IMR-90 (cell line): Measurements from ENCODE around the gene CDH13. TPM values are rescaled to one million over a fixed set of nuclear protein-coding genes. Genes with fewer than 3 reads are reported as not detected.

Experiments used
- ATAC-seq: fragments of 200-7000 bp; cut with Tn5 transposase; 2 replicates; pipeline ENCODE4 v1.9.1; 2020; ENCODE audit warnings: low read depth, mild to moderate bottlenecking, moderate library complexity
- BruUV-seq: library from RNA; stranded (reverse); fragments of 400-500 nt; replicated peaks from 2 replicates; lab custom pipeline; 2021; lab: Mats Ljungman, UMichigan
- CTCF ChIA-PET: fragments of 300-600 bp; formaldehyde crosslinking; extraction: SDS; loops from one replicate; lab custom pipeline; 2021; ENCODE audit warnings: antibody characterized with exemption; lab: Yijun Ruan, JAX
- POLR2A ChIA-PET: fragments of 300-600 bp; sonication (Branson Sonifier 250); formaldehyde crosslinking; loops from one replicate; lab custom pipeline; 2022; ENCODE audit warnings: antibody characterized with exemption; ENCODE audit not compliant: unreplicated experiment; lab: Charles Lee
- DNase-seq: peaks from one replicate; pipeline ENCODE4 v3.0.0; 2013
- H2AFZ ChIP-seq: replicated peaks from 2 replicates; pipeline ENCODE3; 2013; ENCODE audit warnings: low read length, mild to moderate bottlenecking; ENCODE audit not compliant: poor library complexity
- H2AK5ac ChIP-seq: 2 replicates; pipeline ENCODE4 v1.6.1; 2013; ENCODE audit warnings: low read depth, low read length, inconsistent platforms
- H2AK9ac ChIP-seq: replicated peaks from 2 replicates; pipeline ENCODE3; 2013; ENCODE audit warnings: mild to moderate bottlenecking, low read depth, low read length, moderate library complexity; ENCODE audit not compliant: poor library complexity
- H2BK120ac ChIP-seq: 2 replicates; pipeline ENCODE4 v1.6.1; 2013; ENCODE audit warnings: low read depth, low read length, inconsistent platforms
- H2BK15ac ChIP-seq: 3 replicates; pipeline ENCODE4 v1.6.1; 2013; ENCODE audit warnings: low read depth, low read length, inconsistent platforms
- H2BK20ac ChIP-seq: 2 replicates; pipeline ENCODE4 v1.6.1; 2013; ENCODE audit warnings: low read depth, mild to moderate bottlenecking, inconsistent platforms, low read length, moderate library complexity
- H2BK5ac ChIP-seq: 2 replicates; pipeline ENCODE4 v1.6.1; 2013; ENCODE audit warnings: mild to moderate bottlenecking, low read depth, low read length, inconsistent platforms; ENCODE audit not compliant: poor library complexity, severe bottlenecking
- H3K14ac ChIP-seq: replicated peaks from 2 replicates; pipeline ENCODE4 v1.6.1; 2013; ENCODE audit warnings: low read depth, low read length, inconsistent platforms
- H3K18ac ChIP-seq: 2 replicates; pipeline ENCODE4 v1.6.1; 2013; ENCODE audit warnings: low read depth, low read length, control low read depth
- H3K23ac ChIP-seq: 2 replicates; pipeline ENCODE4 v1.6.1; 2013; ENCODE audit warnings: low read depth, low read length, inconsistent platforms
- H3K27ac ChIP-seq: 2 replicates; pipeline ENCODE4 v1.5.1; 2013; ENCODE audit warnings: mild to moderate bottlenecking, control low read depth, low read length; ENCODE audit not compliant: insufficient read depth
- H3K27me3 ChIP-seq: 2 replicates; pipeline ENCODE4 v1.6.1; 2013; ENCODE audit warnings: low read length; ENCODE audit not compliant: control insufficient read depth, insufficient read depth
- H3K36me3 ChIP-seq: 2 replicates; pipeline ENCODE4 v1.6.1; 2013; ENCODE audit warnings: low read length, mixed read lengths; ENCODE audit not compliant: control insufficient read depth, insufficient read depth
- H3K4ac ChIP-seq: 2 replicates; pipeline ENCODE4 v1.6.1; 2013; ENCODE audit warnings: low read depth, low read length, inconsistent platforms
- H3K4me1 ChIP-seq: 2 replicates; pipeline ENCODE4 v1.6.1; 2013; ENCODE audit warnings: low read length, mixed read lengths; ENCODE audit not compliant: control insufficient read depth, insufficient read depth
- H3K4me2 ChIP-seq: 2 replicates; pipeline ENCODE4 v1.6.1; 2013; ENCODE audit warnings: low read depth, mild to moderate bottlenecking, control low read depth, low read length, moderate library complexity
- H3K4me3 ChIP-seq: 2 replicates; pipeline ENCODE4 v1.5.1; 2013; ENCODE audit warnings: low read depth, mild to moderate bottlenecking, control low read depth, low read length, moderate library complexity; ENCODE audit not compliant: insufficient read depth
- H3K56ac ChIP-seq: 2 replicates; pipeline ENCODE4 v1.6.1; 2013; ENCODE audit warnings: low read length, inconsistent platforms; ENCODE audit not compliant: insufficient read depth; ENCODE audit errors: extremely low read depth
- H3K79me1 ChIP-seq, 2 experiments: 2 replicates each; pipeline ENCODE4 v1.6.1; 2013; ENCODE audit warnings: low read length in 2 of 2, inconsistent platforms in 1 of 2, low read depth in 1 of 2
- H3K9ac ChIP-seq: 2 replicates; pipeline ENCODE4 v1.6.1; 2013; ENCODE audit warnings: low read depth, low read length, control low read depth
- H3K9me1 ChIP-seq: 2 replicates; pipeline ENCODE4 v1.6.1; 2013; ENCODE audit warnings: low read length, inconsistent platforms; ENCODE audit not compliant: insufficient read depth
- H3K9me3 ChIP-seq: 2 replicates; pipeline ENCODE4 v1.6.1; 2013; ENCODE audit warnings: low read length; ENCODE audit not compliant: control insufficient read depth, insufficient read depth
- H4K20me1 ChIP-seq: 2 replicates; pipeline ENCODE4 v1.6.1; 2013; ENCODE audit warnings: low read length, inconsistent platforms; ENCODE audit not compliant: insufficient read depth
- H4K5ac ChIP-seq: 2 replicates; pipeline ENCODE4 v1.6.1; 2013; ENCODE audit warnings: mild to moderate bottlenecking, low read depth, low read length, control low read depth
- H4K8ac ChIP-seq, 2 experiments: 2 replicates each; pipeline ENCODE4 v1.6.1; 2013; ENCODE audit warnings: low read depth in 2 of 2, low read length in 2 of 2, control low read depth in 1 of 2, inconsistent platforms in 1 of 2
- H4K91ac ChIP-seq: 2 replicates; pipeline ENCODE4 v1.6.1; 2013; ENCODE audit warnings: low read depth, low read length, inconsistent platforms; ENCODE audit not compliant: insufficient read depth
- BHLHE40 ChIP-seq: fragments of 150-350 bp; IDR thresholded peaks from 2 replicates; pipeline ENCODE4 v1.6.1; 2016; ENCODE audit warnings: mild to moderate bottlenecking, low read depth, low read length
- FOS ChIP-seq: fragments of 150-350 bp; IDR thresholded peaks from 2 replicates; pipeline ENCODE4 v1.6.1; 2016; ENCODE audit warnings: low read depth, low read length
- MAZ ChIP-seq: IDR thresholded peaks from 2 replicates; pipeline ENCODE4 v1.6.1; 2012; ENCODE audit warnings: low read depth, mild to moderate bottlenecking, low read length, improper control_type of control experiment, moderate library complexity, borderline replicate concordance
- MXI1 ChIP-seq: IDR thresholded peaks from 2 replicates; pipeline ENCODE4 v1.6.1; 2012; ENCODE audit warnings: low read depth, mild to moderate bottlenecking, low read length, moderate library complexity, borderline replicate concordance
- POLR2A ChIP-seq: IDR thresholded peaks from 2 replicates; pipeline ENCODE4 v1.6.1; 2012; ENCODE audit warnings: mild to moderate bottlenecking, low read depth, low read length
- SMC3 ChIP-seq: fragments of 150-350 bp; IDR thresholded peaks from 2 replicates; pipeline ENCODE4 v1.6.1; 2016; ENCODE audit warnings: low read depth, mild to moderate bottlenecking, antibody characterized with exemption, low read length, moderate library complexity
- WGBS, 2 experiments: methylation state at CpG; one replicate each; pipeline versions ENCODE4 v1.1.5 to v1.1.7; 2013; ENCODE audit warnings: missing lambda C conversion rate in 2 of 2; ENCODE audit not compliant: insufficient read length in 1 of 2; ENCODE audit errors: extremely low coverage in 2 of 2; 5-methylcytosine and 5-hydroxymethylcytosine counted together
- dilution Hi-C: fragments of 300-500 bp; cut with HindIII; formaldehyde crosslinking; loops from one replicate; pipeline ENCODE4 v1.14.3; 2018; ENCODE audit warnings: low sequenced_read_pairs; ENCODE audit not compliant: unreplicated experiment
- in situ Hi-C: fragments of 300-500 bp; cut with MboI; formaldehyde crosslinking; loops from 3 replicates; pipeline ENCODE4 v1.14.3; 2019; ENCODE audit warnings: low sequenced_read_pairs, inconsistent platforms, mixed read lengths
- intact Hi-C: fragments of 100-400 bp; cut with micrococcal nuclease; formaldehyde crosslinking; loops from 2 replicates; pipeline ENCODE4 v1.10.0; 2022
- polyA plus RNA-seq, 3 experiments: library from polyadenylated mRNA; depleted of rRNA; stranded (reverse); fragments of >200 nt; gene quantifications; 2 replicates each; pipeline ENCODE4 v1.2.3, GENCODE V29; 2012; ENCODE audit warnings: low replicate concordance in 1 of 3
- total RNA-seq: library from RNA; depleted of rRNA; stranded (reverse); fragments of >200 nt; gene quantifications from 2 replicates; pipeline ENCODE4 v1.2.3, GENCODE V29; 2012
- TF ChIP-seq, protein P1 (sequence below): fragments of 150-350 bp; IDR thresholded peaks from 2 replicates; pipeline ENCODE4 v1.6.1; 2016; ENCODE audit warnings: low read depth, mild to moderate bottlenecking, low read length, moderate library complexity, borderline replicate concordance
- TF ChIP-seq, protein P2 (sequence below): conservative IDR thresholded peaks from 2 replicates; pipeline ENCODE4 v1.5.1; 2012; ENCODE audit warnings: mild to moderate bottlenecking, low read depth, low read length, improper control_type of control experiment

Gene CDH13
- total and polyA plus RNA-seq, 2 of the 4 experiments (the other 2 are of a cell fraction), result 61.6 to 74.7 TPM

DNA sequence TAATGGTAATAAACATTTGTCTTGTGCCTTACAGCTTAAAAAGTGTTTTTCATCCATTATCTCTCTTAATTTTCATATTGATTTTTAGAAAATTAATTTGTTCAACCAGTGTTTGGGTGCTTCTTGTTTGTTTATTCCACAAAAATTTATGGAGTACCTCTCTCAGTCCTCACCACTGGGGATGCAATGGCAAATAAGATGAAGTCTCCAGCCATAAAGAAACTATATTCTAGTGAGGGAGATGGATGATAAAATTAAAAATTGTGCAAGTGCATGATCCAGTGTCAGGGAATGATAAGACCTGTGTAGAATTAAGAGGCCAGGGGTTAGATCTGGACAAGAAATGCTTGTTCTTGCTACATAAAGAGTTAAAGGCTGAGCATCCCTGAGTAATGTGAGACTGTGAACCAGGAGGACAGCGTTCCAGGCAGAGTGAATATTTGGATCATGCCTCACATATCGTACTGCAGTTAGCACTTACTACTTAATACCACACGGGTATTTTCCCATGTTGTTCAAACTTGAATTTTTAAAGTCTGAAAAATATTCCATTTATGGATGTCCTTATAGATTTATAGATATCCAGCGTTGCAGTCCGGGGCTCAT lies 645.3 kb downstream of the CDH13 start:
- Histone ChIP-seq H3K14ac (no peak overlapping the region), H2AK5ac (no peak overlapping the region), H3K4me3 (no peak overlapping the region), H4K8ac (no peak overlapping the region), H3K9ac (no peak overlapping the region), H2BK120ac (no peak overlapping the region), H3K4me2 (no peak overlapping the region), H2AFZ (no peak overlapping the region), H2BK15ac (no peak overlapping the region), H3K27ac (no peak overlapping the region), H3K18ac (no peak overlapping the region), H2AK9ac (no peak overlapping the region), H3K4me1 (no peaks in the 10 kb centered on the region), H3K27me3 (no peaks in the 10 kb centered on the region), H3K36me3 (no peaks in the 10 kb centered on the region), H4K5ac (no peak overlapping the region), H3K9me3 (no peaks in the 10 kb centered on the region), H3K4ac (no peak overlapping the region), H3K23ac (no peak overlapping the region), H4K20me1 (no peaks in the 10 kb centered on the region), H3K9me1 (no peaks in the 10 kb centered on the region; the same call in 1 of the 2 replicates), H4K91ac (no peak overlapping the region), H3K56ac (no peak overlapping the region), H2BK5ac (no peak overlapping the region), H3K79me1 (no peaks in the 10 kb centered on the region), H2BK20ac (no peak overlapping the region)
- ChIA-PET POLR2A (interaction anchor here (0.7 kb wide), 1 partner anchor 150 kb away, joined by 3 read pairs; no protein-coding TSS in a partner anchor), CTCF (no interaction called here)
- in situ Hi-C loops (no loop called here), intact Hi-C loops (no loop called here), dilution Hi-C loops (no loop called here)
- BruUV-seq, result no TSS peak
- peak; percentile 83 for ATAC-seq
- no peak for TF ChIP-seq POLR2A
- TF ChIP-seq, protein P1, sequence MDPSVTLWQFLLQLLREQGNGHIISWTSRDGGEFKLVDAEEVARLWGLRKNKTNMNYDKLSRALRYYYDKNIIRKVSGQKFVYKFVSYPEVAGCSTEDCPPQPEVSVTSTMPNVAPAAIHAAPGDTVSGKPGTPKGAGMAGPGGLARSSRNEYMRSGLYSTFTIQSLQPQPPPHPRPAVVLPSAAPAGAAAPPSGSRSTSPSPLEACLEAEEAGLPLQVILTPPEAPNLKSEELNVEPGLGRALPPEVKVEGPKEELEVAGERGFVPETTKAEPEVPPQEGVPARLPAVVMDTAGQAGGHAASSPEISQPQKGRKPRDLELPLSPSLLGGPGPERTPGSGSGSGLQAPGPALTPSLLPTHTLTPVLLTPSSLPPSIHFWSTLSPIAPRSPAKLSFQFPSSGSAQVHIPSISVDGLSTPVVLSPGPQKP, result no peak
- TF ChIP-seq MXI1, result no peak
- no peak for TF ChIP-seq MAZ
- TF ChIP-seq, protein P2, sequence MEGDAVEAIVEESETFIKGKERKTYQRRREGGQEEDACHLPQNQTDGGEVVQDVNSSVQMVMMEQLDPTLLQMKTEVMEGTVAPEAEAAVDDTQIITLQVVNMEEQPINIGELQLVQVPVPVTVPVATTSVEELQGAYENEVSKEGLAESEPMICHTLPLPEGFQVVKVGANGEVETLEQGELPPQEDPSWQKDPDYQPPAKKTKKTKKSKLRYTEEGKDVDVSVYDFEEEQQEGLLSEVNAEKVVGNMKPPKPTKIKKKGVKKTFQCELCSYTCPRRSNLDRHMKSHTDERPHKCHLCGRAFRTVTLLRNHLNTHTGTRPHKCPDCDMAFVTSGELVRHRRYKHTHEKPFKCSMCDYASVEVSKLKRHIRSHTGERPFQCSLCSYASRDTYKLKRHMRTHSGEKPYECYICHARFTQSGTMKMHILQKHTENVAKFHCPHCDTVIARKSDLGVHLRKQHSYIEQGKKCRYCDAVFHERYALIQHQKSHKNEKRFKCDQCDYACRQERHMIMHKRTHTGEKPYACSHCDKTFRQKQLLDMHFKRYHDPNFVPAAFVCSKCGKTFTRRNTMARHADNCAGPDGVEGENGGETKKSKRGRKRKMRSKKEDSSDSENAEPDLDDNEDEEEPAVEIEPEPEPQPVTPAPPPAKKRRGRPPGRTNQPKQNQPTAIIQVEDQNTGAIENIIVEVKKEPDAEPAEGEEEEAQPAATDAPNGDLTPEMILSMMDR, result no peak
- no peak for TF ChIP-seq SMC3
- no peak for TF ChIP-seq BHLHE40
- no peak for TF ChIP-seq FOS
- no CpG with 5 or more reads among the region's 5 CpGs for WGBS, 2 experiments
- peak; percentile 74 for DNase-seq
